Fibroblast of peridontal ligament (primary cell): ENCODE measurements around the gene SLC4A3.
A peak's percentile ranks its signal among the peaks of the same experiment; 100 is the strongest.

ENCODE experiments used
- DNase-seq: peaks from one replicate; pipeline ENCODE4 v3.0.0-alpha.2; 2010; ENCODE audit errors: extremely low read depth

The SLC4A3 gene

DNA sequence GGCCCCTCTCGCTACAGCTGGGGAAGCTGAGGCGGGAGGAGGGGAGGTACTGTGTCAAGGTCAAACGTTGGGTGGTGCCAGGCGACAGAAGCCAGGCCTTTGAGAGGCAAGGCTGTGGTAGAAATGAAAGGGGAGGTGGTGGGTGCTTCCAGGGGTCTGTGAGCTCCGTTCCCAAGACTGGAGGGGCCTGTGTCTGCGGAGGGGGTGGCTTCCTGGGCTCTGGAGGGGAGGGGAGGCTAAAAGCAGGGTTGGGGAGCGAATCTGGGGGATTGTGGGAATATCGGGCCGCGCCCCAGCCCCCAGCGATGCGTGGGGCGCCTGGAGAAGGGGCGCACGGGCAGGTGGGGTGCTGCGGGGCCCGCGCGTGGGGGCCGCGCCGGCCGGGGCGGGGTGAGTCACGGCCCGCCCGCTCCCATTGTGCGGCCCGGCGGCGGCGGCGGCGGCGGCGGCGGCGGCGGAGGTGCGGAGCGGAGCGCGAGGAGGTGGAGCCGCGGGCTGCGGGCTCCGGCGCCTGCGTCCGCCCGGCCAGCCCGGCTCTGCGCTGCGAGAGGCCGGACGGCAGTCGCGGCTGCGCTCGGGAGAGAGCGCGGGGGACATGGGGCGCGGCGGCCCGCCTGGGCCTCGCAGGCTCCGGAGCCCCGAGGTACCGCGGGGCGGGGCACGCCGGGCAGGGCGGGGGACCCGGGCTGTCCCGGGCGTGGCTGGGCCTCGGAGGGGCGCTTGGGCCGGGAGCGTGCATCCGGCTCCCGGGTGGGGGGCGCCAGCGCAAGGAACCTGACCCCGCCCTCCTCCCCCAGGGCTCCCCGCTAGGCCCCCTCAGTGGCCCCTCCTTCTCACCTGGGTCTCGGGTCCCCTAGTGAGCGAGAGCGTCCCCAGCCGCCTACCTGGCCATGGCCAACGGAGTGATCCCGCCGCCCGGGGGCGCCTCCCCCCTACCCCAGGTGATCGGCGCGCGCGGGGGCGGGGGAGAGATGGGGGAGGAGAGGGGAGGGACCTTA is at the start of gene SLC4A3:
TSS of gene SLC4A3 (plus strand) at position 528 of the 998 bp plus-strand sequence. CDS start at position 891, 363 bp downstream.
- no peak for DNase-seq

GRCh38 chr2:219578811-219579613 is 48.4 kb upstream of the SLC4A3 start:
- peak; percentile 46 for DNase-seq

- DNase-seq: no peak
These were observed 46.1 kb upstream of the SLC4A3 start for GRCh38 chr2:219581346-219581745.

DNA sequence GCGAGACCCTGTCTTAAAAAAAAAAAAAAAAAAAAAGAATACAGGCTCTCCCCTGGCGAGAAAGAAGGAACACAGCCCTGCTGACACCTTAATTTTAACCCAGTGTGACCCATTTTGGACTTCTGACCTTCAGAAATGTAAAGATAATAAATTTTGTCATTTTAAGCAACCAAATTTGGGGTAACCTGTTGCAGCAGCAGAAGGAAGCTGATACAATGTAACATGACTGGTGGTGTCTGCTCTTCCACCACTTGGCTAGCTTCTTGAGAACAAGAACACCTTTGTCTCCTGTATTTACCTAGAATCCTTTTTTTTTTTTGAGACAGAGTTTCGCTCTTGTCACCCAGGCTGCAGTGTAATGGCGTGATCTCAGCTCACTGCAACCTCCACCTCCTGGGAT is 36.3 kb upstream of the SLC4A3 start:
- DNase-seq: no peak

DNA sequence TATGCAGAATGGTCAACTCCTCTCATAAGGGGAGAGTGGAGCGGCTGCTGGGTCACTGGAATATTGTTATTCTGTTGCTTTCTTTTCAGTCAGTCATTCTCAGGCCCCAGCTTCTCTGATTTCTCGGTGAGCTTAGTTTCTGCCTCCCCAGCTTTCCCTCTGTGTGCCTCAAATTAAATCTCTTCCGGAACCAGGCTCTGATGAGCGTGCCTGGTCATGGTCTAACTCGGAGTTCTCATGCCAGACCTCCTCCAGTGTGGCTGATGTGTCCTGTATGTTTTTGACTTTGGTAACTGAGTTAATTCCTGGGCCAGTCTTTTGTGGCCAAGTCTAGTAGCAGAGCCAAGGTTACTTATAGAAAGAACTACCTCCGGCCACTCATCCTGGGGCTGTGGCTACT is 34.7 kb upstream of the SLC4A3 start:
- DNase-seq: no peak

DNA sequence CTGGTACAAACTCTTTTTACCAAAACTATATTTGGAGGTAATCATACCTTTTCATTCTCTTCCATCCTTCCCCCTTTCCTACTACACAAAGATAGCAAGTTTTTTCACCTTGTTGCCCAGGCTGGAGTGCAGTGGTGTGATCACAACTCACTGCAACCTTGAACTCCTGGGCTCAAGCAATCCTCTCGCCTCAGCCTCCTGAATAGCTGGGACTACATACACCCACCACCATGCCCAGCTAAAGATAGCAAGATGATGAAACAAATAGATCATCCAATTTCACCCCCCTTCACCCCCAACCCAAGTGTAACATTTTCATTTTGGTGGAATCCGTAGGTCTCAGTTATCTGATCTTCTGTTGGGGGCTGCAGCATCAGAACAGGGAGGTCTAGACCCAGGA is 34.3 kb upstream of the SLC4A3 start:
- no peak for DNase-seq

DNA sequence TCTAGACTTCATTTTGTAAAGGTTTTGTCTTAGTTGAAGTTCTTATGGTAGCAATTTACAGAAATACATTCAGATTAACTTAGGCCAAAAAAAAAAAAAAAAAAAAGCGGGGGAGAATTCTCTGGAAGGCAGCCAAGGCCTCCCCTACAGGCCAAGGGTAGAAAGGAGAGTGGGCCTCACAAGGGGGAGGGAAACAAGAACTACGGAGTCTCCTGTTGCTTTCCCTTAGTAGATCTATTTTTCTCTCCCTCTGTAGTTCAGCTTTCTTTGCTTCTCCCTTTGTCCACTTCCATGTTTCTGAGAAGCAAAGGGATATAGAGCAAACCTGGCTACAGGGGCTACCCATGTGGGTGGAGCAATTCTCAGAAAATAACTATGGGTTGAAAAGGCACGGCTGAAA is 32.2 kb upstream of the SLC4A3 start:
- DNase-seq: no peak

DNA sequence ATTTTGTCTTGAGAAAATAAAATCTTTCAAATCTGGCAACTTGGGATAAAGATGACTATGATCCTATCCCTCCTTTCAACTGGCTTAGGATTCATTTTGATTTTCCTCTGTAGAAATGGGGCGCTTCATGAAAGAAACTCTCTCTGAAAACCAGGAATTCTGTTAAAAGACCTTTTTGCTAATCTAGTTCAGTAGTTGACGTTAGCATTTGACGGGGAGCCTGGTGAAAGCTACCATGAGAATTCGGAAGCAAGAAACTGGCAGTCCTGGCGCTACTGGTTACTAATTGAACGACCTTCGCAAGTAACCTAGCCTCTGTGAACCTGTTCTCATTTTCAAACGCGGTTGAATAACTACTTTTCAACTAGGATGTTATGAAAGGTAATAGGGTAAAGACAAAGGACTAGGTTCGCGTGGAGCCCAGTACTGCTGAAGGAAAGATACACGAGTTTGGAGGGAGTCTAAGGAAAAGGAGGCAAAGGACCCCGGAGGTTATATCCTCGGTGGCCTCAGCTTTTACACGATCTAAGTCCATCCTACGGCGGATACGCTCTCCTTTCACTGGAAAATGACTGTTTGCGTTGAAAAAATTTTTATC is 30.4 kb upstream of the SLC4A3 start:
- DNase-seq: peak; percentile 49

DNA sequence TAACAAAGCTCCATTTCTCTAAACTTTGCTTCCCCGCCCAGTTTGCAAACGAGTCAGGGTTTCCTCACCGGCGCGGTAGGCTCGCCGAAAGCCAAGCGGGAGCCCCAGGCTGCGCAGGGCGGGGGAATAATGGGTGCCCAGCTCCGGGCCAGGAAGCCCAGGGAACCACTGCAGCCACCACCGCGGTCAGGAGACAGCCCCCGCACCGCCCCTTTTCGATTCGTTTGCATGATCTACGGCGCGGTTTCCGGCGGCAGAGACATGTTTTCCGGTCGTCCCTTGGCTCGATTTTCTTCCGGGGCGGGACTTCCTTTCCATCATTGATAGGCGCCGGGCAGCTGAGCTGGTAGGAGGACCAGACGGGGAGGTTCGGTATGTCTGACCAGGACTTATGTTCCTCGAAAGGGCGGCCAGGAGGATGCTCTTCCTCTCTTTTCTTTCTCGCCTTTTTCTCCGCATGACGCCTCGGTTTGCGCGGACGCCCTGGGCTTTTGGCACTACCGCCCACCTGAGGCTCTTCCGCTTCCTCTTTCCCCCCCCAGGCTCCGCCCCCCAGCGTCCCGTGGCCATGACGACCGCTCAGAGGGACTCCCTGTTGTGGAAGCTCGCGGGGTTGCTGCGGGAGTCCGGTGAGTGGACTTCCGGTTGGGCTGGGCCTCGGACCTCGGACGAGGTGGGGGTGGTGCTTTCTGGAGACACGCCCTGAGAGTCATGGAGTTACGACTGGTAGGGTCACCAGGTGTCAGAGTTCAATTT is 29.7 kb upstream of the SLC4A3 start, which contains the start of gene STK11IP:
TSS of gene STK11IP (plus strand) at position 306 of the 756 bp plus-strand sequence. CDS start at position 569, 263 bp downstream.
- peak; percentile 95 for DNase-seq

GRCh38 chr2:219598308-219599078 is 28.9 kb upstream of the SLC4A3 start:
- peak; percentile 14 for DNase-seq

DNA sequence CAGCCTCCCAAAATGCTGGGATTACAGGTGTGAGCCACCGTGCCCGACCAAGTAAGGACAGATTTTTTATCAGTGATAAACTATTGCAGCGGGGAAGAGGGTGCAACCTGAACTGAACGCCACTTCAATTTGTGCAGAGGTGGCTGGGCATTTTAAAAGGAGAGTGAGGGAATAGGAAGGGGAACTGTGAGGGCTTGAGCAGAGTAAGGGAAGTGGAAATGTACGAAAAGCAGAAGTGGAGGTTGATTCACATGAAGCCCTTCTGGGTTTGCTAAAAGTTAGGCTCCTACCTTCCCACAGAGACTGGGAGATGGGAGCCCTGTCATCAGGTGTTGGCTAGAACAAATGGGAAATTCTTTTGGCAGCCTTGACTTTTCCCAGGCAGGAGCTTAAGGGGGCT is 23.7 kb upstream of the SLC4A3 start:
- DNase-seq: no peak

DNA sequence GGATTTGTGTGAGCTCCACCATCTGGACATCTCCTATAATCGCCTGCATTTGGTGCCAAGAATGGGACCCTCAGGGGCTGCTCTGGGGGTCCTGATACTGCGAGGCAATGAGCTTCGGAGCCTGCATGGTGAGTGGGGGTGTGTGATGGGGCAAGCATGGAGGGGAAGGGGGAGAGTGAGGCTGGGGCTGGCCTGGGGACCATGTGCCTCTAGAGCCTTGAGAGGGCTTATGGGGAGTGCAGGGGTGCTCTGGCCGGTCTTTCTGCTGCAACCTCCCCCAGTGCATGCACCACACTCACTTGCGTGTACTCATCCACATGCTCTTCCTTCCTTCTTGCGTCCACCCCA is 21.8 kb upstream of the SLC4A3 start:
- DNase-seq: no peak

DNA sequence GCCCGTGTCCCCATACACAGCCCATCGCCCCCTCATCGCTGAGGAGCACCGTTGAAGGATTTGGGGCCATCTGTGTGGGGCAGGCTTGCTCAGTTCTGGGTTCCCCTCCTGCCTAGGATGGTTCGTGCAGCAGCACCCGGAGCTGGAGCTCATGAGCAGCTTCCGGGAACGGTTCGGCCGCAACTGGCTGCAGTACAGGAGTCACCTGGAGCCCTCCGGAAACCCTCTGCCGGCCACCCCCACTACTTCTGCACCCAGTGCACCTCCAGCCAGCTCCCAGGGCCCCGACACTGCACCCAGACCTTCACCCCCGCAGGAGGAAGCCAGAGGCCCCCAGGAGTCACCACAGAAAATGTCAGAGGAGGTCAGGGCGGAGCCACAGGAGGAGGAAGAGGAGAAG is 19.5 kb upstream of the SLC4A3 start:
- DNase-seq: no peak

DNA sequence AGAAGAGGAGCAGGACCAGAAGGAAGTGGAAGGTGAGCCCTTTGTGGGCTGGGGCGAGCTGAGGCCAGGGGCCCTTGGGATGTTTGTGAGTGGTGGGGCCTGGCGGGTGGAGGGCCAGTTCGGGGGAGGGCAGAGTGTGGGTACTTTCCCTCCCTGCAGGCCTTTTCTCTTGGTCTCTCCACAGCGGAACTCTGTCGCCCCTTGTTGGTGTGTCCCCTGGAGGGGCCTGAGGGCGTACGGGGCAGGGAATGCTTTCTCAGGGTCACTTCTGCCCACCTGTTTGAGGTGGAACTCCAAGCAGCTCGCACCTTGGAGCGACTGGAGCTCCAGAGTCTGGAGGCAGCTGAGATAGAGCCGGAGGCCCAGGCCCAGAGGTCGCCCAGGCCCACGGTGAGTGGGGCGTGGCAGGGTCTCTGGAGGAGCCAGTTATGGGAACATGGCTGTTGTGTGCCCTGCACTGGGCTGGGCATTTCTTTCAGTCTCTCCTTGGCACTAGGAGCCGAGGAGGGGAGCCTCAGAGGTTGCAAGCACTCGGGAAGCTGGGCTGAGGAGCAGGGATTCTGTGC is 18.9 kb upstream of the SLC4A3 start:
- no peak for DNase-seq

DNA sequence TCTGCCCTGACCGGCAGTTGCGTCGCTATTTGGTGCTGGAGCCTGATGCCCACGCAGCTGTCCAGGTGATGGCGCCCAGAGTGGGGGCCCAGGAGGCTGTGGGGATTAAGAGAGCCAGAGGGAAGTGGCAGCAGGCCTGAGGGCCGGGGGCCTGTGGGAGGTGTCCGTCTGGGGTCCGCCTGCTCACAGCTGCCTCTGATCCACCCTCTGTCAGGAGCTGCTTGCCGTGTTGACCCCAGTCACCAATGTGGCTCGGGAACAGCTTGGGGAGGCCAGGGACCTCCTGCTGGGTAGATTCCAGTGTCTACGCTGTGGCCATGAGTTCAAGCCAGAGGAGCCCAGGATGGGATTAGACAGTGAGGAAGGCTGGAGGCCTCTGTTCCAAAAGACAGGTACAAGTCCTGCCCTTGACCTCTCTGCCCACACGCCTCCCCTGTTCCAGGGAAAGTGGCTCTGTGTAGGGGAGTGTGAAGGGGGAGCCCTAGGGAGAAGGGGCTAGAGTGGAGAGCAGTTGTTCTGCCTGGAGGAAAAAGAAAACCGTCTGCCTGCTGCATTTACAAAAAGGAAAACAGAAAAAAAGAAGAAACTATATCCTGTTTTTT is 18.2 kb upstream of the SLC4A3 start:
- no peak for DNase-seq

- DNase-seq: no peak
These were observed 16.1 kb upstream of the SLC4A3 start for GRCh38 chr2:219611306-219611705.

DNA sequence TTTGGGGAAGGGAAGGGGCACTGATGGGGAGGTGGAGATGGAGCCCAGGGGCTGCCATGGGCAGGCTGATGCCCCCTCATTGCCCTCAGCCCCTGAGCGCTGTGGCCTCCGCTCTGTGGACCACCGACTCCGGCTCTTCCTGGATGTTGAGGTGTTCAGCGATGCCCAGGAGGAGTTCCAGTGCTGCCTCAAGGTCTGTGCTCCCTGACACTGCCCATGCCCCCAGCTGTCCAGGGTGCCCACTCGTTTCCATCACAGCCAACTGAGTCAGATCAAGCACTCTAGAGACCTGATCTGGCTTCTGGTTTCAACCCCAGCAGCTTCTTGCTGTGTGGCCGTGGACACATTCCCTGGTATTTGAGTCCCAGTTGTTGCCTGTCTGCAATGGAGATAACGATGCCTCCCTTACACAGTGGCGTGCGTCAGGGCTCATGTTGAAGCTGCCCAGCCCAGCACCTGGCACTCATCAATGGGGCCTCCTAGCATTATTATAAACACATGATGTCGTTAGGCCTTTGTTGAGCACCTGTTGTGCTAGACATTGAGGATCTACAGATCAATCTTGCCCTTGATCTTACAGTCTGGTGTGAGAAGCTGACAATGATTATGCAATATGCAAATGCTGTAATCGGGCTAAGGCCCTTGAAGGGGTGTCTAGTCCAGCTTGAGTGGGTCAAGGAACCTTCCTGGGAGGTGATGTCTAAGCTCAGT is 15.4 kb upstream of the SLC4A3 start:
- no peak for DNase-seq

DNA sequence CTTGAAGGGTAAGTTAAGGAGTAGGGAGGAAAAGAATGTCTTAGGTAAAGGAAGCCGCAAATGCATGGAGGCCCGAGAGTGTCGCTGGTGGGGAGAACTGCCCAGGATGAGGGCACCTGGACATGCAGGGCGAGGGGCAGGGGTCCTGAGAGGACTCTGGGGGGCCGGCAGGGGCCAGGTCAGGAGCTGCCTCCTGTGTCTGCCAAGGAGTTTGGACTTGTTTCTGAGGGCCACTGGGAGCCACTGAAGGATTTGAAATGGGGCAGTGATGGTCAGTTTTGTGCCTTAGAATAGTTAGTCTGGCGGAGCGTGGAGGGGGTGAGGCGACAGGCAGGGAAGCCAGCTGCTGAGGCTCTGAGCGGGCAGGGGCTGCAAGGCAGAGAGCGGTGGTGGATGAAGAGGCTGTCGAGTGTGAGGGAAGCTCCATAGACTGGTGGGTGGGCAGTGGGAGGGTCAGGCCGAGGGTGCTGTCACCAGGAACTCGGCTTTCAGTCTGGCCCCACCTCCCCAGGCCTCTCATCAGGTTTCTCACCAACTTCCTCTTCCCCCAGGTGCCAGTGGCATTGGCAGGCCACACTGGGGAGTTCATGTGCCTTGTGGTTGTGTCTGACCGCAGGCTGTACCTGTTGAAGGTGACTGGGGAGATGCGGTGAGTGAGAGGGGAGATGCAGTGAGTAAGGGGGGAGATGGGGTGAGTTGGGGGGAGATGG is 14.7 kb upstream of the SLC4A3 start:
- no peak for DNase-seq
